Psoas muscle (tissue), 8 donors: Measurements from ENCODE around the gene ABCC9. TPM values are rescaled to one million over a fixed set of nuclear protein-coding genes. Genes with fewer than 3 reads are reported as not detected.
A peak's percentile ranks its signal among the peaks of the same experiment; 100 is the strongest.
"Not testable (repeated sequence)": the region's sequence is repeated elsewhere in the genome, so short reads cannot be mapped to it uniquely, and the experiment has no call there.

ENCODE experiments used
- ATAC-seq, 4 donors: fragments of 200-7000 bp; cut with Tn5 transposase; one replicate each; pipeline ENCODE4 v1.9.1; 2020; ENCODE audit warnings: moderate library complexity in 3 of 4, mild to moderate bottlenecking in 2 of 4
- DNase-seq, 2 donors: peaks; one replicate each; pipeline ENCODE4 v3.0.0-alpha.2; 2020
- H3K27ac ChIP-seq: fragments of 200-600 bp; one replicate; pipeline ENCODE4 v1.8.0; 2022
- H3K27me3 ChIP-seq, 3 donors: fragments of 200-600 bp in 1 of 3; one replicate each; pipeline versions ENCODE4 v1.6.1 to v1.8.0; 2013 to 2022; ENCODE audit warnings: low read length in 2 of 3, mild to moderate bottlenecking in 2 of 3, moderate library complexity in 1 of 3; ENCODE audit not compliant: insufficient read depth in 3 of 3
- H3K36me3 ChIP-seq, 2 donors: fragments of 200-600 bp in 1 of 2; one replicate each; pipeline versions ENCODE4 v1.6.1 to v1.8.0; 2013 to 2022; ENCODE audit warnings: low read depth in 1 of 2, mild to moderate bottlenecking in 1 of 2, moderate library complexity in 1 of 2; ENCODE audit not compliant: insufficient read depth in 1 of 2
- H3K4me1 ChIP-seq: fragments of 200-600 bp; one replicate; pipeline ENCODE4 v1.8.0; 2022
- H3K4me3 ChIP-seq: fragments of 200-600 bp; one replicate; pipeline ENCODE4 v1.8.0; 2022; ENCODE audit warnings: mild to moderate bottlenecking
- H3K9me3 ChIP-seq: fragments of 200-600 bp; one replicate; pipeline ENCODE4 v1.8.0; 2022
- CTCF ChIP-seq: fragments of 200-600 bp; IDR thresholded peaks from one replicate; pipeline ENCODE4 v1.8.0; 2022; ENCODE audit warnings: antibody characterized with exemption
- WGBS, 3 donors: extraction: QIAGEN DNeasy Blood & Tissue Kit; methylation state at CpG; one replicate each; pipeline versions ENCODE4 v1.1.6 to v1.1.7; 2013; 5-methylcytosine and 5-hydroxymethylcytosine counted together
- intact Hi-C, 2 donors: fragments of 100-400 bp; cut with DNase I; formaldehyde crosslinking; loops; one replicate each; pipeline versions ENCODE4 v1.11.0 to v1.14.2; 2022
- polyA plus RNA-seq, 3 donors: library from polyadenylated mRNA; stranded (reverse); fragments of 200-250 nt; gene quantifications; one replicate each; pipeline ENCODE4 v1.2.3, GENCODE V29; 2013
- total RNA-seq, 4 donors: library from RNA; stranded (reverse); fragmentation: NEBNext Ultra II Directional in 2 of 4; extraction: Animal tissue kit (Norgen Biotek cat#: 25700) in 2 of 4; gene quantifications; one replicate each; pipeline versions ENCODE4 v1.2.1 to v1.2.4, GENCODE V29; 2021 to 2023
- donor health status: healthy with polysubstance abuse.
- donor health status: DM: no; HTN: no; CAD: no; lungs with moderate emphysema.
- donor health status: Bipolar disorder and iron deficiency.
- donor health status: healthy.
- donor health status: DM: yes; HTN: yes; CAD: no.
- donor health status: DM: no; HTN: no; CAD: no.
- donor health status: DM: no; HTN: no; CAD: no.
- donor health status: DM: yes; HTN: yes; CAD: no.

Gene ABCC9
- total and polyA plus RNA-seq, 7 donors: 4.5 to 94.9 (median 52.7) TPM

GRCh38 chr12:21907948-21908837 is 33.0 kb downstream of the ABCC9 start:
- H3K27me3 ChIP-seq: no peaks in the 10 kb centered on the region
- 54 to 70% (median 57%) methylated on average over 6 of the region's 6 CpGs for WGBS, 3 donors
- intact Hi-C loops: no loop called here

GRCh38 chr12:21906919-21907493 is 34.2 kb downstream of the ABCC9 start:
- Histone ChIP-seq H3K4me3 (no peak overlapping the region), H3K27ac (no peak overlapping the region), H3K36me3 (peaks cover 0 to 75% of the 10 kb centered on the region in 2 donors), H3K4me1 (no peaks in the 10 kb centered on the region), H3K9me3 (no peaks in the 10 kb centered on the region), H3K27me3 (no peaks in the 10 kb centered on the region)
- 54 to 62% (median 61%) methylated on average over 5 of the region's 5 CpGs for WGBS, 3 donors
- intact Hi-C loops: no loop called here
- ATAC-seq: no peak
- no peak for DNase-seq
- no peak for TF ChIP-seq CTCF

More at GRCh38 chr12:21907948-21908837, 33.0 kb downstream of the ABCC9 start:
- Histone ChIP-seq H3K9me3 (no peaks in the 10 kb centered on the region), H3K27ac (no peak overlapping the region), H3K4me1 (no peaks in the 10 kb centered on the region), H3K36me3 (peaks cover 0 to 87% of the 10 kb centered on the region in 2 donors), H3K4me3 (no peak overlapping the region)
- no peak for TF ChIP-seq CTCF
- no peak for DNase-seq
- no peak for ATAC-seq

- 76 to 87% (median 84%) methylated on average over 8 to 9 of the region's 9 CpGs for WGBS, 3 donors
- DNase-seq: peak in 1 of 2 donors; percentile 8
- ATAC-seq, H3K4me3 ChIP-seq, intact Hi-C loops, H3K27me3 ChIP-seq, H3K9me3 ChIP-seq, H3K27ac ChIP-seq: not testable (repeated sequence)
- Histone ChIP-seq H3K36me3 (peaks cover 0 to 20% of the 10 kb centered on the region in 2 donors), H3K4me1 (peaks cover 12% of the 10 kb centered on the region)
These were observed 41.7 kb downstream of the ABCC9 start for GRCh38 chr12:21899532-21899931.

DNA sequence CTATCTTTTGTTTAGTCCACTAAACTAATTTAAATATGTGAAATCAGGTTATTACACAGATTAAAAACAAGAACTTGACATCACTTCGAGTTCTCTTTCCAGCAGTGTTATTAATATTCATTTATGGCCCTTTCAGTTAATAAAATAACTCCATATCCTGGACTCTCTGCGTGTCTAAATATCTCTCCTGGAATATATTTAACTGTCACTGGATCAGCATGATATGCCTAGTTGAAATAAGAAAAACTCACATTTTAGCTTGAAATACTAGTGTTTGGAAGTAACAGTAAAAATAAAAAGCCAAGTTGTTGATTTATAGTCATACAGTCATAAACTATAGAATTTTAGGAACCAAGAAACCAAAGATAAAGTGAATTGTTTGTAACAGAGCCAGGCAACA is 45.6 kb downstream of the ABCC9 start:
- TF ChIP-seq CTCF: no peak
- no peaks in the 10 kb centered on the region for H3K27me3 ChIP-seq
- no peak overlapping the region for H3K4me3 ChIP-seq
- H3K4me1 ChIP-seq: peaks cover 29% of the 10 kb centered on the region
- ATAC-seq: no peak
- no peaks in the 10 kb centered on the region for H3K9me3 ChIP-seq
- DNase-seq: no peak
- intact Hi-C loops: no loop called here
- 40 to 59% (median 46%) methylated on average over 2 of the region's 2 CpGs for WGBS, 3 donors
- peaks cover 0 to 38% of the 10 kb centered on the region in 2 donors for H3K36me3 ChIP-seq
- H3K27ac ChIP-seq: peak overlapping the region; percentile 1
